NCI-H187 treated with DMSO at 0.1 percent for 48 hours (cell line): ENCODE data around the gene ITIH3.
"Not testable (repeated sequence)": the region's sequence is repeated elsewhere in the genome, so short reads cannot be mapped to it uniquely, and the experiment has no call there.

ENCODE experiments used
- DNase-seq: peaks from one replicate; lab custom pipeline; 2025; lab: John Stamatoyannopoulos, UW

ITIH3 gene, protein sequence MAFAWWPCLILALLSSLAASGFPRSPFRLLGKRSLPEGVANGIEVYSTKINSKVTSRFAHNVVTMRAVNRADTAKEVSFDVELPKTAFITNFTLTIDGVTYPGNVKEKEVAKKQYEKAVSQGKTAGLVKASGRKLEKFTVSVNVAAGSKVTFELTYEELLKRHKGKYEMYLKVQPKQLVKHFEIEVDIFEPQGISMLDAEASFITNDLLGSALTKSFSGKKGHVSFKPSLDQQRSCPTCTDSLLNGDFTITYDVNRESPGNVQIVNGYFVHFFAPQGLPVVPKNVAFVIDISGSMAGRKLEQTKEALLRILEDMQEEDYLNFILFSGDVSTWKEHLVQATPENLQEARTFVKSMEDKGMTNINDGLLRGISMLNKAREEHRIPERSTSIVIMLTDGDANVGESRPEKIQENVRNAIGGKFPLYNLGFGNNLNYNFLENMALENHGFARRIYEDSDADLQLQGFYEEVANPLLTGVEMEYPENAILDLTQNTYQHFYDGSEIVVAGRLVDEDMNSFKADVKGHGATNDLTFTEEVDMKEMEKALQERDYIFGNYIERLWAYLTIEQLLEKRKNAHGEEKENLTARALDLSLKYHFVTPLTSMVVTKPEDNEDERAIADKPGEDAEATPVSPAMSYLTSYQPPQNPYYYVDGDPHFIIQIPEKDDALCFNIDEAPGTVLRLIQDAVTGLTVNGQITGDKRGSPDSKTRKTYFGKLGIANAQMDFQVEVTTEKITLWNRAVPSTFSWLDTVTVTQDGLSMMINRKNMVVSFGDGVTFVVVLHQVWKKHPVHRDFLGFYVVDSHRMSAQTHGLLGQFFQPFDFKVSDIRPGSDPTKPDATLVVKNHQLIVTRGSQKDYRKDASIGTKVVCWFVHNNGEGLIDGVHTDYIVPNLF

GRCh38 chr3:52794612-52795099, at the start of gene ITIH3:
TSS of gene ITIH3 (plus strand) at chr3:52794796. CDS start at chr3:52794804, 8 bp downstream.
- no peak for DNase-seq

- no peak for DNase-seq
Measured at GRCh38 chr3:52752045-52752660, 42.4 kb upstream of the ITIH3 start.

DNA sequence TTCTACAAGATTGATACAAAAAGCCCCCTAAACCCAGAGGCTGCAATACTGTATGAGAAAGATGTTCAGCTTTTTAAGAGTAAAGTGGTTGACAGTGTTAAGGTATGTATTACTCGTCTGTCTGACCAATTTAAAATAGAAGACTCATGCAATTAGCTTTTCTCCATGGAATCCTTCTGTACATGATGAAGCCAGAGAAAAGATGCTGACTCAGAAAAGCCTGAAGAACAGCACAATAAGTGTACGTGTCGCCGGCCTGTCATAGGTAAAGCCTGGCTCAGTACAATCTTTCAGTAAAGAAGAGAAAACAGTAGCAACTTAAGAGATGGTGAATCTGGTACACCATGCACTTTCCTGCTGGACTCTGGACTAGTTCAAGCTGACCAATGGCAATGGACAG, 40.2 kb upstream of the ITIH3 start:
- DNase-seq, result no peak

DNA sequence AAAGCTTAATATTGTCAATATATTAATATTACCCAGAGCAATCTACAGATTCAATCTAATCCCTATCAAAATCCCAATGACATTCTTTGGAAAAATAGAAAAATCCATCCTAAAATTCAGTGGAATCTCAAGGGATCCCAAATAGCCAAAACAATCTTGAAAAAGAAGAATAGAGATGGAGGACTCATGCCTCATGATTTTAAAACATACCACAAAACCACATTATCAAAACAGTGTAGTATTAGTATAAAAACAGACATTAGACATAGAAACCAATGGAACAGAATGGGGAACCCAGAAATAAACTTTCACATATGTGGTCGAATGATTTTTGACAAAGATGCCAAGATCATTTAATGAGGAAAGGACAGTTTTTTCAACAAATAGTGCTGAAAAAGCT, 38.5 kb upstream of the ITIH3 start:
- no peak for DNase-seq

DNA sequence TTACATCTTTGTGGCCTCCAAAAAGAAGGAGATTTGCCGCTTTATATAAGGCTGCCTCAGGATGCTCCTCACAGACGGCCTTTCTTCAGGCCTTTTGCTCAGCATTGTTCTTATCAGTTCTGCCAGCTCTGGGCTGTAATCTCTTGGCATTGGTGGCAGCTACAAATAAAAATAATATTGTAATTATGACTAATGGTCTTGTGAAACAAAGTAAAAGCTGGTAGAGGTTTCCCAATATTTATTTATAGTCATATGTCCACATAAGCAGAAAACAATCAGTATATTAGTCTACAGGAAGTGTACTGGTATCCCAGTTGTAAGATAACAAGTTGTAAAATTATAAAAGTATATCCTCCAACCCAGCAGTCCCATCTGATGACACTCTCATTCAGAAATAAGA, 31.1 kb upstream of the ITIH3 start:
- DNase-seq, result no peak

DNA sequence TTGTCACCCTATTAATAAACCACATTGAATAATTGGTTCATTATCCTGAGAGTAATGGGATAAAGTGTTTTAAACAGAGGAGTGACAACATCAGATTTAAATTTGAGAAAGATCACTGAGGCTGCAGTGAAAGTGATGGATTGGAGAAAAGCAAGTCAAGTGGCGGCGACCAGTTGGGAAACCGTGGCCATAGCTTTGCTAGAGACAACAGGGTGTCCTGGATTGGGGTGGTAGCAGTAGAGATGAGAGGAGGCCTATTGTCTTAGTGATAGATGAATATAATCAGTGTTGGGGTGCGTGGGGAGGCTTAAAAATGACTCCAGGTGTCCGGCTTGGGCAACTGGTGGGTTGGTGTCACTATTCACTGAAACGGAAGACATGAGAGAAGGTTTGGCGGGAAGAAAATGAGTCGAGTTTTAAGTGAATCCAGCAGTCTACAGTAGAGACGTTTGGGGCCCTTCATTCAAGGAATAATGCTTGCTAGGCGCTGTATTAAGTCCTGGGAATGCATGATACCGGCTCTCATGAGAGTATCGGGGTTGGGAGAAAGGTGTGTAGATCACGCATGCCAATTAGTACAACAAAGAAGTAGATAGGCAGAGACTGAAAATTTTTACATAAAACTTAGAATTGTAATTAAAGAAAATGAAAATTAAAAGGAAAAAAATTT, 24.7 kb upstream of the ITIH3 start:
- DNase-seq, result no peak

- DNase-seq, result peak; percentile 41
Measured at GRCh38 chr3:52770496-52771333, 23.9 kb upstream of the ITIH3 start, which contains the start of gene NEK4. TSS of gene NEK4 (minus strand) at chr3:52770940. CDS start at chr3:52770746, 194 bp downstream.

- no peak for DNase-seq
Measured at GRCh38 chr3:52771334-52771681, 23.3 kb upstream of the ITIH3 start.

GRCh38 chr3:52771702-52772101, 22.9 kb upstream of the ITIH3 start:
- DNase-seq, result no peak

- no peak for DNase-seq
Measured at GRCh38 chr3:52773361-52774065, 21.1 kb upstream of the ITIH3 start.

- DNase-seq, result no peak
Measured at GRCh38 chr3:52774066-52774713, 20.4 kb upstream of the ITIH3 start.

- DNase-seq, result no peak
Measured at GRCh38 chr3:52774901-52775864, 19.4 kb upstream of the ITIH3 start.

DNA sequence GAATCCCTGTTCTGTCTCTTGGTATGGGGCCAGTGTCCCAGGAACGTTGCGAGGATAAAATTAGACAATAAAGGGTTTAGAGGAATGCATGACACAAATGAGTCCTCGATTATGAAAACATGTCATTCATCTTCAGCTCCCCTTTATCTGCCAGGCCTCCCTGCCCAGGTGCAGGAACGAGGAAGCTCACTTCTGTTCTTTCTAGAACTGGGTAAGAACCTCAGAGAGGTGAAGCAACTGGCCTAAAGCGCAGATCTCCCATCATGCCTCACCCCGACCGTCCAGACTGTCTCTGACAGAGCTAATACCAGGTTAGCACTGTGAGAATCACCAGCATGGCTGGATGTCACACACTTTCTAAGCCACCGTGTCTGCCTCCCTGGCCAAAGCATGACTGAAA, 18.7 kb upstream of the ITIH3 start:
- DNase-seq, result no peak

- DNase-seq, result not testable (repeated sequence)
Measured at GRCh38 chr3:52776486-52776885, 18.1 kb upstream of the ITIH3 start.

- DNase-seq, result no peak
Measured at GRCh38 chr3:52777127-52777958, 17.3 kb upstream of the ITIH3 start, which contains the start of gene ITIH1. TSS of gene ITIH1 (plus strand) at chr3:52777599. CDS start at chr3:52777616, 17 bp downstream.

GRCh38 chr3:52777959-52778805, 16.4 kb upstream of the ITIH3 start:
- DNase-seq, result no peak
